ENCODE data around the gene CCDC28A.

- TF ChIP-seq CTCF (IDR thresholded peaks at IDR 0.05 in 2 of 3, conservative IDR thresholded peaks at IDR 0.05 in 1 of 3; ENCODE audit: borderline replicate concordance in 1 of 3, insufficient read depth in 1 of 3, low read depth in 2 of 3, low read length in 2 of 3) (no peak), CBX3 (IDR thresholded peaks at IDR 0.05; ENCODE audit: low read depth) (no peak), POLR2AphosphoS5 (IDR thresholded peaks at IDR 0.05; ENCODE audit: low read depth, low read length) (no peak), POLR2A (IDR thresholded peaks at IDR 0.05; ENCODE audit: borderline replicate concordance, extremely low read depth, insufficient read depth, insufficient read length) (no peak), RAD21 (IDR thresholded peaks at IDR 0.05; ENCODE audit: low read depth) (no peak), CEBPB (IDR thresholded peaks at IDR 0.05; ENCODE audit: low read depth) (no peak), SIN3A (IDR thresholded peaks at IDR 0.05; ENCODE audit: low read depth) (no peak), EZH2phosphoT487 (IDR thresholded peaks at IDR 0.05; ENCODE audit: borderline replicate concordance) (no peak), YY1 (IDR thresholded peaks at IDR 0.05; ENCODE audit: extremely low read depth, insufficient replicate concordance, low read depth, low read length) (no peak), ATF3 (IDR thresholded peaks at IDR 0.05) (no peak)
- TF ChIP-seq, protein P1, sequence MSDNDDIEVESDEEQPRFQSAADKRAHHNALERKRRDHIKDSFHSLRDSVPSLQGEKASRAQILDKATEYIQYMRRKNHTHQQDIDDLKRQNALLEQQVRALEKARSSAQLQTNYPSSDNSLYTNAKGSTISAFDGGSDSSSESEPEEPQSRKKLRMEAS (IDR thresholded peaks at IDR 0.05), result no peak
Observed at GRCh38 chr6:138776659-138777058, 3.1 kb downstream of the CCDC28A start.

Measured in HCT116 (cell line).